Naive thymus-derived CD4-positive, alpha-beta T cell (primary cell): ENCODE results near the gene GPRIN3. TPM values are rescaled to one million over a fixed set of nuclear protein-coding genes. Genes with fewer than 3 reads are reported as not detected.

ENCODE experiments used
- ATAC-seq: fragments of 150-1000 bp; cut with Tn5 transposase; 2 replicates; pipeline ENCODE4 v1.10.0; 2021; ENCODE audit warnings: mild to moderate bottlenecking, moderate library complexity
- CTCF ChIA-PET: fragments of 350-600 bp; sonication (Branson Sonifier 250); formaldehyde crosslinking; loops from one replicate; lab custom pipeline; 2021; ENCODE audit warnings: antibody characterized with exemption; lab: Charles Lee
- POLR2A ChIA-PET: fragments of 350-600 bp; sonication (Branson Sonifier 250); formaldehyde crosslinking; loops from one replicate; lab custom pipeline; 2021; ENCODE audit warnings: antibody characterized with exemption, inconsistent platforms; lab: Charles Lee
- DNase-seq, 9 donors: peaks; one replicate each; pipeline versions ENCODE4 v3.0.0 to v3.0.0-alpha.2; 2020 to 2022; ENCODE audit warnings: mixed read lengths in 1 of 9
- H3K27ac ChIP-seq: one replicate; pipeline ENCODE4 v1.7.0; 2013; ENCODE audit warnings: mild to moderate bottlenecking, low read depth, low read length, moderate library complexity
- H3K27me3 ChIP-seq, 2 donors: one replicate each; pipeline ENCODE4 v1.7.0; 2013; ENCODE audit warnings: low read length in 2 of 2, mild to moderate bottlenecking in 2 of 2, moderate library complexity in 2 of 2; ENCODE audit not compliant: control insufficient read depth in 2 of 2, insufficient read depth in 2 of 2
- H3K36me3 ChIP-seq, 3 experiments: 1 replicate in 2 of 3; 2 replicates in 1 of 3; pipeline ENCODE4 v1.7.0; 2013; ENCODE audit warnings: low read length in 3 of 3, mild to moderate bottlenecking in 3 of 3, moderate library complexity in 1 of 3; ENCODE audit not compliant: insufficient read depth in 3 of 3, control insufficient read depth in 2 of 3
- H3K4me1 ChIP-seq, 2 donors: one replicate each; pipeline ENCODE4 v1.7.0; 2013; ENCODE audit warnings: low read length in 2 of 2, mild to moderate bottlenecking in 2 of 2, moderate library complexity in 1 of 2; ENCODE audit not compliant: control insufficient read depth in 2 of 2, insufficient read depth in 2 of 2
- H3K4me3 ChIP-seq: 2 replicates; pipeline ENCODE4 v1.7.0; 2013; ENCODE audit warnings: mild to moderate bottlenecking, low read length
- H3K9me3 ChIP-seq, 3 experiments: 1 replicate in 2 of 3; 2 replicates in 1 of 3; pipeline ENCODE4 v1.7.0; 2013; ENCODE audit warnings: low read length in 3 of 3; ENCODE audit not compliant: control insufficient read depth in 2 of 3
- H3K27ac Mint-ChIP-seq, 9 donors: one replicate each; pipeline ENCODE4 v1.8.0; 2020 to 2022; ENCODE audit warnings: mixed read lengths in 9 of 9, mild to moderate bottlenecking in 8 of 9, moderate library complexity in 5 of 9, inconsistent platforms in 2 of 9
- H3K27me3 Mint-ChIP-seq, 5 donors: one replicate each; pipeline ENCODE4 v1.8.0; 2021 to 2022; ENCODE audit warnings: mixed read lengths in 5 of 5, mild to moderate bottlenecking in 1 of 5
- H3K36me3 Mint-ChIP-seq, 5 donors: one replicate each; pipeline ENCODE4 v1.8.0; 2020 to 2022; ENCODE audit warnings: mixed read lengths in 5 of 5, mild to moderate bottlenecking in 3 of 5, inconsistent platforms in 1 of 5
- H3K4me1 Mint-ChIP-seq, 7 donors: one replicate each; pipeline ENCODE4 v1.8.0; 2020 to 2022; ENCODE audit warnings: mixed read lengths in 7 of 7, mild to moderate bottlenecking in 3 of 7, inconsistent platforms in 1 of 7
- H3K4me3 Mint-ChIP-seq, 10 donors: one replicate each; pipeline ENCODE4 v1.8.0; 2020 to 2022; ENCODE audit warnings: mild to moderate bottlenecking in 10 of 10, mixed read lengths in 10 of 10, moderate library complexity in 6 of 10, inconsistent platforms in 2 of 10
- H3K9me3 Mint-ChIP-seq, 11 donors: one replicate each; pipeline ENCODE4 v1.8.0; 2020 to 2022; ENCODE audit warnings: mixed read lengths in 11 of 11, mild to moderate bottlenecking in 4 of 11, inconsistent platforms in 1 of 11, moderate library complexity in 1 of 11
- intact Hi-C, 2 donors: fragments of 100-400 bp; cut with micrococcal nuclease; formaldehyde crosslinking; loops; one replicate each; pipeline ENCODE4 v1.15.1; 2023
- polyA plus RNA-seq, 2 donors: library from polyadenylated mRNA; unstranded; fragments of 300-500 nt; fragmentation: Illumina TruSeq; gene quantifications; one replicate each; pipeline ENCODE4 v1.2.3, GENCODE V29; 2021
- total RNA-seq, 6 experiments: library from RNA in 5 of 6; stranded (reverse) in 5 of 6; gene quantifications; 1 replicate in 5 of 6; 2 replicates in 1 of 6; pipeline ENCODE4 v1.2.3 and lab custom pipeline; 2021 to 2026

Gene GPRIN3
- total RNA-seq: 10 to 100 TPM; 10.2 to 55.5 (median 24.8) TPM
- polyA plus RNA-seq: 1 to 10 TPM; 7.3 to 8.1 TPM
- 66.5 reads per million, percentile 77 among the genes with 10 or more reads in this experiment for total RNA-seq (lab: John Stamatoyannopoulos, UW)

DNA sequence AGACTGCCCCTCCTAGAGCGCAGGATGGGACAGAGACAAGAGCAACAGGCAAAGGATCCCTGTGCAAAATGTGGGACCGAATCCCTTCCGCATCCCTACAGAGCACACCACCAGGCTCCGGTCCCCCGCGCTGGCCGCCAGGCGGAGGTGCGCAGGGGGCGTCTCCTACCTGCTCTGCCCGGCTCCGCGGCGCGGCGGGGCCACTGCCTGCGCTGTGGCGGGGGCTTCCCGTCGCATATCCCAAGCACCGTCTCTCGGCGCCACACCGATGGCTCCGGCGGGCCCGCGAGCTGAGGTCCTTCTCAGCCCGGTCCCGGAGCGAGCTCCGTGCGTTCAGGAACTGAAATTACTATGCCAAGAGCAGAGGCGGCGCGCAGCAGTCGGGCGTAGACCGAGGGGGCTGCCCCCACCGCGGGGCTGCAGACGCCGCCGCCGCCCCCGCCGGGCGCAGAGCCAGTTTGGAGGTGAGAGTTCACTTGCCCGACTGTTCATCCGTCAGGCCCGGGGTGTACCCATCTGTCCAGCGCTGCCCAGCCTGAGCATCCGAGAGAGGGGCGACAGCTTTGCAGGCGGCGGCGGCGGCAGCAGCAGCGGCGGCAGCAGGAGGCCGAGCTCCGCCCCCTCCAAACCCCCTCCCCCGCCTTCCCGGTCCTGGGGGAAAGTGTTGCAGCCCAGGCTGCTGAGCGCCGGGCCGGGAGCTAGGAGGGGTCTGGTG lies at the start of gene GPRIN3:
GPRIN3 (minus strand) TSS at position 355 of the 715 bp plus-strand sequence. CDS start 57,690 bp downstream, outside the sequence.
- POLR2A ChIA-PET: interaction anchor here (0.7 to 2.4 kb wide), 9 partner anchors 8 to 35 kb away, joined by 3 to 20 read pairs (median 7); no protein-coding TSS in a partner anchor

DNA sequence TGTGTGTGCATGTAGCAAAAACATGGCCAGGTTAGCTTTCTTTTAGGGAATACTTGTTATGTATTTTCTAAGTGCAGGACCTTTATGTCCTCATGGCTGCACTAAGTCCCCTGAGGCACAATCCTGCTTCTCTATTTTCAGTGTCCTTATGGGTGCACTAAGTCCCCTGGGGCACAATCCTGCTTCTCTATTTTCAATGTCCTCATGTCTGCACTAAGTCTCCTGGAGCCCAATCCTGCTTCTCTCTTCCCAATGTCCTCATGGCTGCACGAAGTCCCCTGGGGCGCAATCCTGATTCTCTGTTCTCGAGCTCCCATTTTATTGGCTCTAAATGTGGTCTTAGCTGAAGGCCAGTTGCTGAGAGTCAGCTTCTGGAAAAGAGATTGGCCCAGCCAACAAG lies 49.7 kb upstream of the GPRIN3 start:
- DNase-seq (no peak), ATAC-seq (no peak)
- H3K4me3 ChIP-seq: no peak overlapping the region
- peaks cover 0 to 3% (median 0%) of the 10 kb centered on the region in 7 donors for H3K4me1 Mint-ChIP-seq
- ChIA-PET POLR2A (no interaction called here), CTCF (no interaction called here)
- intact Hi-C loops: no loop called here
- H3K27ac ChIP-seq: no peak overlapping the region
- H3K4me3 Mint-ChIP-seq: no peak overlapping the region
- H3K36me3 ChIP-seq: no peaks in the 10 kb centered on the region
- no peaks in the 10 kb centered on the region for H3K9me3 Mint-ChIP-seq
- H3K36me3 Mint-ChIP-seq: no peaks in the 10 kb centered on the region
- H3K4me1 ChIP-seq: no peaks in the 10 kb centered on the region
- peak overlapping the region in 1 of 9 donors; percentile 60 for H3K27ac Mint-ChIP-seq
- H3K9me3 ChIP-seq: no peaks in the 10 kb centered on the region
- H3K27me3 ChIP-seq: no peaks in the 10 kb centered on the region
- peaks cover 0 to 15% (median 0%) of the 10 kb centered on the region in 5 donors for H3K27me3 Mint-ChIP-seq

More for the DNA sequence above, at the start of gene GPRIN3:
- Mint-ChIP-seq H3K27me3 (no peaks in the 10 kb centered on the region), H3K4me1 (peaks cover 39 to 70% (median 64%) of the 10 kb centered on the region in 7 donors), H3K4me3 (peak within 1 kb of the TSS; percentile 80 to 99 (median 94)), H3K27ac (peak within 1 kb of the TSS; percentile 83 to 98 (median 90)), H3K36me3 (peaks cover 0 to 30% (median 0%) of the 10 kb centered on the region in 5 donors), H3K9me3 (no peaks in the 10 kb centered on the region)
- DNase-seq (peak; percentile 54 to 80 (median 66)), ATAC-seq (peak; percentile 79)
- CTCF ChIA-PET: interaction anchor here (0.6 to 1.6 kb wide), 4 partner anchors 9 to 1029 kb away, joined by 3 to 9 read pairs (median 3); no protein-coding TSS in a partner anchor
- Histone ChIP-seq H3K9me3 (no peaks in the 10 kb centered on the region), H3K4me3 (peak within 1 kb of the TSS; percentile 93), H3K27me3 (no peaks in the 10 kb centered on the region), H3K36me3 (peaks cover 0 to 9% (median 0%) of the 10 kb centered on the region in 3 experiments), H3K4me1 (peaks cover 18 to 20% of the 10 kb centered on the region in 2 donors), H3K27ac (peak within 1 kb of the TSS; percentile 81)
- intact Hi-C loops: loop anchor here (1.0 to 10.0 kb wide), 15 partner anchors 9 to 1023 kb away; partner anchors contain the start of genes HERC3 (in 1 of the 2), PPM1K (in 1 of the 2), PYURF (in 1 of the 2) and TIGD2 (in 1 of the 2)

- POLR2A ChIA-PET: no interaction called here
- intact Hi-C loops: no loop called here
- Mint-ChIP-seq H3K4me3 (no peak overlapping the region), H3K9me3 (no peaks in the 10 kb centered on the region), H3K4me1 (peaks cover 0 to 3% (median 0%) of the 10 kb centered on the region in 7 donors), H3K27ac (no peak overlapping the region), H3K36me3 (no peaks in the 10 kb centered on the region), H3K27me3 (peaks cover 0 to 15% (median 0%) of the 10 kb centered on the region in 5 donors)
- no peaks in the 10 kb centered on the region for H3K36me3 ChIP-seq
- H3K9me3 ChIP-seq: no peaks in the 10 kb centered on the region
- no peak overlapping the region for H3K4me3 ChIP-seq
- ATAC-seq: no peak
- CTCF ChIA-PET: no interaction called here
- no peak for DNase-seq
- no peaks in the 10 kb centered on the region for H3K4me1 ChIP-seq
- H3K27me3 ChIP-seq: no peaks in the 10 kb centered on the region
- H3K27ac ChIP-seq: no peak overlapping the region
Observed at GRCh38 chr4:89356086-89356485, 48.5 kb upstream of the GPRIN3 start.

DNA sequence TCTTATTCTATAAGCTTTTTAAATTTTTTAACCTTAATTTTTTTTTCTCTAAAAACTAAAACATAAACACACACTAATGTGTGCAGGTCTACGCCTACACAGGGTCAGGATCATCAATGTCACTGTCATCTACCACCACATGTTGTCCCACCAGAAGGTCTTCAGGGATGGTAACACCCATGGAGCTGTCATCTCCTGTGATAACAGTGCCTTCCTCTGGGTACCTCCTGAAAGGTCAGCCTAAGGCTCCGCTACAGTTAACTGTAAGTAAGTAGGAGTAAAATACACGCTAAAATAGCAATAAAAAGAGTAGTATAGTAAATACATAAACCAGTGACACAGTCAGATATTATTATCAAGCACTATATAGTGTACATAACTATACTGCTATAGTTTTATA lies 45.9 kb upstream of the GPRIN3 start:
- H3K4me3 Mint-ChIP-seq: no peak overlapping the region
- H3K4me3 ChIP-seq: no peak overlapping the region
- H3K9me3 Mint-ChIP-seq: peaks cover 0 to 10% (median 5%) of the 10 kb centered on the region in 11 donors
- no peaks in the 10 kb centered on the region for H3K36me3 Mint-ChIP-seq
- CTCF ChIA-PET: interaction anchor here (0.7 to 2.1 kb wide), 3 partner anchors 98 to 128 kb away, joined by 3 to 7 read pairs (median 5); no protein-coding TSS in a partner anchor
- H3K27me3 ChIP-seq: no peaks in the 10 kb centered on the region
- H3K4me1 ChIP-seq: no peaks in the 10 kb centered on the region
- no peaks in the 10 kb centered on the region for H3K36me3 ChIP-seq
- intact Hi-C loops: loop anchor here in 1 of 2 donors (1.0 kb wide), 1 partner anchor 126 kb away; no protein-coding TSS in a partner anchor
- peaks cover 0 to 12% (median 0%) of the 10 kb centered on the region in 5 donors for H3K27me3 Mint-ChIP-seq
- H3K27ac Mint-ChIP-seq: peak overlapping the region in 1 of 9 donors; percentile 46
- H3K4me1 Mint-ChIP-seq: peaks cover 0 to 3% (median 0%) of the 10 kb centered on the region in 7 donors
- POLR2A ChIA-PET: no interaction called here
- no peaks in the 10 kb centered on the region for H3K9me3 ChIP-seq
- ATAC-seq: no peak
- no peak overlapping the region for H3K27ac ChIP-seq
- no peak for DNase-seq

- ATAC-seq: no peak
- CTCF ChIA-PET: interaction anchor here (1.4 to 2.1 kb wide), 2 partner anchors 97 to 127 kb away, joined by 5 to 7 read pairs; no protein-coding TSS in a partner anchor
- no peaks in the 10 kb centered on the region for H3K36me3 ChIP-seq
Observed at GRCh38 chr4:89352541-89352940, 44.9 kb upstream of the GPRIN3 start.

DNA sequence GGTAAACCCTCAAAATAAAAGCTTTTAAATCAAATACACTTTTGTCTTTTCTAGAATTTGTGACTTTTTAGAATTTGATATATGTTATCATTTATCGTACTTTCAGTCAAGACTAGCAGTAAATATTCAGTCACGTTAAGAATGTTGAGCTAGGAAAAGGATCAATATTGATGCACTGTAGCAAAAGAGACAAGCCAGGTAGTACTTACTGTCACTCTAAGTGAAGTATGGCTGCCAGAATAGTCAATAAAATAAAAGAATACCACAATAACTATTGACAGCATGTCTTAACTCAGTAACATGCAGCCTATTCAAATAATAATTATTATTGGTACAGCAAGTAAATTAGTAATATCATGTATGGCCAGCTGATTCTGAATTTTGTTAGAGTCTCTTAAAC lies 43.6 kb upstream of the GPRIN3 start:
- H3K9me3 ChIP-seq: peaks cover 0 to 13% (median 4%) of the 10 kb centered on the region in 3 experiments
- peaks cover 0 to 11% (median 9%) of the 10 kb centered on the region in 5 donors for H3K36me3 Mint-ChIP-seq
- peaks cover 2 to 28% (median 17%) of the 10 kb centered on the region in 11 donors for H3K9me3 Mint-ChIP-seq
- ATAC-seq (no peak), DNase-seq (no peak)
- POLR2A ChIA-PET: no interaction called here
- H3K27me3 ChIP-seq: no peaks in the 10 kb centered on the region
- H3K27me3 Mint-ChIP-seq: peaks cover 0 to 2% (median 0%) of the 10 kb centered on the region in 5 donors
- CTCF ChIA-PET: no interaction called here
- H3K27ac ChIP-seq: no peak overlapping the region
- H3K4me3 Mint-ChIP-seq: no peak overlapping the region
- intact Hi-C loops: no loop called here
- no peak overlapping the region for H3K27ac Mint-ChIP-seq
- no peaks in the 10 kb centered on the region for H3K36me3 ChIP-seq
- H3K4me1 Mint-ChIP-seq: no peaks in the 10 kb centered on the region
- no peak overlapping the region for H3K4me3 ChIP-seq
- H3K4me1 ChIP-seq: no peaks in the 10 kb centered on the region

More at GRCh38 chr4:89352541-89352940, 44.9 kb upstream of the GPRIN3 start:
- no peak for DNase-seq
- Histone ChIP-seq H3K27me3 (no peaks in the 10 kb centered on the region), H3K9me3 (peaks cover 0 to 7% (median 4%) of the 10 kb centered on the region in 3 experiments), H3K27ac (no peak overlapping the region), H3K4me3 (no peak overlapping the region), H3K4me1 (no peaks in the 10 kb centered on the region)
- peaks cover 0 to 5% (median 4%) of the 10 kb centered on the region in 5 donors for H3K36me3 Mint-ChIP-seq
- intact Hi-C loops: no loop called here
- H3K4me1 Mint-ChIP-seq: peaks cover 0 to 3% (median 0%) of the 10 kb centered on the region in 7 donors
- H3K9me3 Mint-ChIP-seq: peaks cover 2 to 17% (median 9%) of the 10 kb centered on the region in 11 donors
- POLR2A ChIA-PET: no interaction called here
- H3K4me3 Mint-ChIP-seq: no peak overlapping the region
- no peak overlapping the region for H3K27ac Mint-ChIP-seq
- H3K27me3 Mint-ChIP-seq: peaks cover 0 to 10% (median 0%) of the 10 kb centered on the region in 5 donors
